SJCRH30 (cell line): Measurements from ENCODE around the gene ZFP64. TPM values are rescaled to one million over a fixed set of nuclear protein-coding genes. Genes with fewer than 3 reads are reported as not detected.
A peak's percentile ranks its signal among the peaks of the same experiment; 100 is the strongest.
"Not testable (repeated sequence)": the region's sequence is repeated elsewhere in the genome, so short reads cannot be mapped to it uniquely, and the experiment has no call there.

Experiments used
- DNase-seq, 2 experiments: peaks; one replicate each; pipeline ENCODE4 v3.0.0-alpha.2; 2015 to 2020
- H3K27ac ChIP-seq: fragments of 250-450 bp; sonication (Bioruptor Pico); 2 replicates; pipeline ENCODE4 v1.5.1; 2020; ENCODE audit warnings: mild to moderate bottlenecking, moderate library complexity
- H3K27me3 ChIP-seq: fragments of 250-450 bp; sonication (Bioruptor Pico); 2 replicates; pipeline ENCODE4 v1.5.1; 2020; ENCODE audit warnings: mild to moderate bottlenecking, moderate library complexity
- H3K36me3 ChIP-seq: fragments of 250-450 bp; sonication (Bioruptor Pico); 2 replicates; pipeline ENCODE4 v1.5.1; 2020; ENCODE audit warnings: mild to moderate bottlenecking, moderate library complexity
- H3K4me1 ChIP-seq: fragments of 250-450 bp; sonication (Bioruptor Pico); 2 replicates; pipeline ENCODE4 v1.5.1; 2020; ENCODE audit warnings: mild to moderate bottlenecking, moderate library complexity
- H3K4me3 ChIP-seq: fragments of 250-450 bp; sonication (Bioruptor Pico); 2 replicates; pipeline ENCODE4 v1.5.1; 2020; ENCODE audit warnings: mild to moderate bottlenecking, moderate library complexity
- H3K9me3 ChIP-seq: fragments of 250-450 bp; sonication (Bioruptor Pico); replicated peaks from 2 replicates; pipeline ENCODE4 v1.5.1; 2020; ENCODE audit warnings: mild to moderate bottlenecking, moderate library complexity
- total RNA-seq: library from RNA; depleted of rRNA; stranded (reverse); fragments of >200 nt; shearing (Covaris generic); gene quantifications from 2 replicates; pipeline ENCODE4 v1.2.3, GENCODE V29; 2014

The ZFP64 gene
- total RNA-seq, 1 experiment from 2014 or later: 9.5 TPM

DNA sequence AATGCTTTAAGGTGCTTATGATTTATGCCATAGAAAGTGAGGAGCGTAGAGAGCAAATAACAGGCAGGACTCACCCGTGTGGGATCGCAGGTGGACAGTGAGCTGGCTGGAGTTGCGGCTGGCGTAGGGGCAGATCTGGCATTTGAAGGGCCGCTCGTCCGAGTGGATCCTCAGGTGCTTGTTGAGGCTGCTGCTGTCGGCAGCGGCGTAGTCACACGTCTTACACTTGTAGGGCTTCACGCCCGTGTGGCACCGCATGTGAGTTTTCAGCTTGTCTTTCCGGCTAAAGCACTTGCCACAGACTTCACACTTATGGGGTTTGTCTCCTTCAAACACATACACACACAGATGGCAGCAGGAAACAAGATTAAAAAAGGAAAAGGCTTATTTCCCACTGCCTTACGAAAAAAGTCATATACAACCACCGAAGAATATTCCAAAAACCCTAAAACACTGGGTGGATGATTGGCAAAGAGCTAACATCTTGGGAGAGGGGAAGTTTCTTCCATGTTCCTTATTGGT lies 31.5 kb downstream of the ZFP64 start:
- DNase-seq: no peak
- H3K9me3 ChIP-seq: no peaks in the 10 kb centered on the region; the same call in 1 of the 2 replicates
- peaks cover 23% of the 10 kb centered on the region for H3K36me3 ChIP-seq
- H3K27ac ChIP-seq: no peak overlapping the region
- no peak overlapping the region for H3K4me3 ChIP-seq
- H3K4me1 ChIP-seq: no peaks in the 10 kb centered on the region
- no peaks in the 10 kb centered on the region for H3K27me3 ChIP-seq

- peaks cover 18% of the 10 kb centered on the region for H3K36me3 ChIP-seq
- no peaks in the 10 kb centered on the region for H3K4me1 ChIP-seq
- H3K27me3 ChIP-seq: no peaks in the 10 kb centered on the region
- no peak overlapping the region for H3K4me3 ChIP-seq
- no peaks in the 10 kb centered on the region; the same call in 1 of the 2 replicates for H3K9me3 ChIP-seq
- no peak for DNase-seq
- no peak overlapping the region for H3K27ac ChIP-seq
Measured at GRCh38 chr20:52154575-52154974, 37.0 kb downstream of the ZFP64 start.

DNA sequence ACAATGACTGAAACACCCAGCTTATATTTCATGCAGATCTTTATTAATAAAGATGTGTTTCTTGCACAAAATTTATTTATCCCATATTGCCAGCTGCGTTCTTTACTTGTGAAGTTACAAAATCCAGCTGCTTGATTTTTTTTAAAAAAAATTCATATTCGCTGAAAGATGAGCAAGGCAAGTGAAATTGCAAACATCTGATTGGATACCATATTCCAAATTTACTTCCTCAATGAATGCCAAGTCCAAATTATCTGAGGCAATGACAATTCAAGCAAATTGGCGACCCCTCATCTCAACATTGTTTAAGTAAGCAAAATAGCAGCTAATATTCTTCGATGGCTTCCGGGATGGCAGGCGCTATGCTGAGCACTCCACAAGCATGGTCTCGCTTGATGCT lies 37.7 kb downstream of the ZFP64 start:
- H3K9me3 ChIP-seq: no peaks in the 10 kb centered on the region; the same call in 1 of the 2 replicates
- H3K27ac ChIP-seq: no peak overlapping the region
- H3K27me3 ChIP-seq: no peaks in the 10 kb centered on the region
- peaks cover 11% of the 10 kb centered on the region for H3K36me3 ChIP-seq
- no peak for DNase-seq
- no peaks in the 10 kb centered on the region for H3K4me1 ChIP-seq
- no peak overlapping the region for H3K4me3 ChIP-seq

- no peak overlapping the region for H3K4me3 ChIP-seq
- no peaks in the 10 kb centered on the region for H3K27me3 ChIP-seq
- DNase-seq: no peak
- H3K4me1 ChIP-seq: no peaks in the 10 kb centered on the region
- H3K27ac ChIP-seq: no peak overlapping the region
- peaks cover 4% of the 10 kb centered on the region; the same call in 1 of the 2 replicates for H3K36me3 ChIP-seq
- no peaks in the 10 kb centered on the region; the same call in 1 of the 2 replicates for H3K9me3 ChIP-seq
Measured at GRCh38 chr20:52152921-52153320, 38.7 kb downstream of the ZFP64 start.

GRCh38 chr20:52152416-52152815 lies 39.2 kb downstream of the ZFP64 start:
- Histone ChIP-seq H3K27ac (no peak overlapping the region), H3K4me3 (no peak overlapping the region), H3K4me1 (no peaks in the 10 kb centered on the region), H3K36me3 (0 out of 2 replicates have a peak, but pooled peaks cover 3% of the 10 kb centered on the region), H3K27me3 (no peaks in the 10 kb centered on the region), H3K9me3 (no peaks in the 10 kb centered on the region; the same call in 1 of the 2 replicates)
- DNase-seq: no peak

- Histone ChIP-seq H3K27ac (no peak overlapping the region), H3K9me3 (no peaks in the 10 kb centered on the region), H3K36me3 (no peaks in the 10 kb centered on the region), H3K4me1 (no peaks in the 10 kb centered on the region), H3K4me3 (no peak overlapping the region), H3K27me3 (no peaks in the 10 kb centered on the region)
- DNase-seq: peak; percentile 30 to 72
Measured at GRCh38 chr20:52150440-52151258, 40.9 kb downstream of the ZFP64 start.

DNA sequence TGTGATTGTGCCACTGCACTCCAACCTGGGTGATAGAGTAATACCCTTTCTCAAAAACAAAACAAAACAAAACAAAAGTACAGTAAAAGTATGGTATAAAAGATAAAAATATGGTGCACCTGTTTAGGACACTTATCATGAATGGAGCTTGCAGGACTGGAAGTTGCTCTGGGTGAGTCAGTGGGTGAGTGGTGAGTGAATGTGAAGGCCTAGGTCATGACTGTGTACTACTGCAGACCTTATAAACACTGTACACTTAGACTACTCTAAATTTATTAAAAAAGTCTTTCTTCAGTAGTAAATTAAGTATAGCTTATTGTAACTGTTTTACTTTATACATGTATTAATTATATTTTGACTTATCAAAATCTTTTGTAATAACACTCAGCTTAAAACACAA lies 46.0 kb downstream of the ZFP64 start:
- Histone ChIP-seq H3K4me3 (no peak overlapping the region), H3K4me1 (no peaks in the 10 kb centered on the region), H3K36me3 (no peaks in the 10 kb centered on the region), H3K27me3 (no peaks in the 10 kb centered on the region), H3K27ac (no peak overlapping the region), H3K9me3 (no peaks in the 10 kb centered on the region)
- no peak for DNase-seq

DNA sequence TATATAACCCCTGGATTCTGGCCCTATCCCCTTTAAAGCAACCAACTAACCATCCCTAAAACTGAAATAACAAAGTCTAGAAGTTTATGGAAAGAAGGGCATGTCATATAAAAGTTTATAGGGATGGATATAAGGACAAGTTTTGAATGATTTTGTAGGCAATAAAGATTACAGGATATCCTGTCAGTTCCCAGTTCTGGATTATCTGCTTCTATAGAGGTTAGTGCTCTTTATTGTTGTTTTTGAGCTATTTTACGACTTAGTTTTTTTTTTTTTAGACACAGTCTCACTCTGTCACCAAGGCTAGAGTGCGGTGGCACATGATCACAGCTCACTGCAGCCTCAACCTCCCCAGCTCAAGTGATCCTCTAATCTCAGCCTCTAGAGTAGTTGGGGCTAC lies 48.3 kb downstream of the ZFP64 start:
- no peak for DNase-seq
- Histone ChIP-seq H3K9me3 (no peaks in the 10 kb centered on the region), H3K4me1 (no peaks in the 10 kb centered on the region), H3K27me3 (no peaks in the 10 kb centered on the region), H3K27ac (no peak overlapping the region), H3K36me3 (no peaks in the 10 kb centered on the region), H3K4me3 (no peak overlapping the region)

DNA sequence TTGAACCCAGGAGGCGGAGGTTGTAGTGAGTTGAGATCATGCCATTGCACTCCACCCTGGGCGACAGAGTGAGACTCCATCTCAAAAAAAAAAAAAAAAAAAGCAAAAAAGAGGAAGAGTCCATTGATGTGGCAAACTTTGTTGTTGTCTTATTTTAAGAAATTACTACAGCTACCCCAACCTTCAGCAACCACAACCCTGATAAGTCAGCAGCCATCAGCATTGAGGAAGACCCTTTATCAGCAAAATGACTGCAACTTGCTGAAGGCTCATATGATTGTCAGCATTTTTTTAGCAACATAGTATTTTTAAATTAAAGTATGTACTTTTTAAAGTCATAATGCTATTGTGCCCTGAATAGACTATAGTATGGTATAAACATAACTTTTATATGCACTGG lies 48.8 kb downstream of the ZFP64 start:
- H3K36me3 ChIP-seq: no peaks in the 10 kb centered on the region
- H3K27ac ChIP-seq: no peak overlapping the region
- H3K9me3 ChIP-seq: no peaks in the 10 kb centered on the region
- H3K4me1 ChIP-seq: no peaks in the 10 kb centered on the region
- H3K4me3 ChIP-seq: no peak overlapping the region
- DNase-seq: no peak
- H3K27me3 ChIP-seq: no peaks in the 10 kb centered on the region

- no peaks in the 10 kb centered on the region for H3K9me3 ChIP-seq
- no peak for DNase-seq
- H3K36me3 ChIP-seq: no peaks in the 10 kb centered on the region
- no peak overlapping the region for H3K27ac ChIP-seq
- H3K4me3 ChIP-seq: no peak overlapping the region
- H3K4me1 ChIP-seq: no peaks in the 10 kb centered on the region
- H3K27me3 ChIP-seq: no peaks in the 10 kb centered on the region
Measured at GRCh38 chr20:52139986-52140385, 51.6 kb downstream of the ZFP64 start.

- DNase-seq: no peak
- no peaks in the 10 kb centered on the region for H3K36me3 ChIP-seq
- no peaks in the 10 kb centered on the region for H3K27me3 ChIP-seq
- no peaks in the 10 kb centered on the region for H3K9me3 ChIP-seq
- H3K4me3 ChIP-seq: no peak overlapping the region
- H3K27ac ChIP-seq: no peak overlapping the region
- no peaks in the 10 kb centered on the region for H3K4me1 ChIP-seq
Measured at GRCh38 chr20:52137850-52138249, 53.7 kb downstream of the ZFP64 start.

DNA sequence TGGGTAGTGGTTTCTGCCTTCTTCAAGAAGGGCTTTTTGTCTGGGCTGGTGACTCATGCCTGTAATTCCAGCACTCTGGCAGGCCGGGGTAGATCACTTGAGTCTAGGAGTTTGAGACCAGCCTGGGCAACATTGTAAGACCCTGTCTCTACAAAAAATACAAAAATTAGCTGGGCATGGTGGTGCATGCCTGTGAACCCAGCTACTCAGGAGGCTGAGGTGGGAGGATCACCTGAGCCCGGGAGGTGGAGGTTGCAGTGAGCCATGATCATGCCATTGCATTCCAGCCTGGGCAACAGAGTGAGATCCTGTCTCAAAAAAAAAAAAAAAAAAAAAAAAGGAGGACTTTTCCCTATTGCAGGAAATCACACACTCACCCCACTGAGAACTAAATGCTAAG lies 57.9 kb downstream of the ZFP64 start:
- not testable (repeated sequence) for H3K4me1 ChIP-seq, H3K9me3 ChIP-seq, DNase-seq, H3K27ac ChIP-seq, H3K4me3 ChIP-seq, H3K36me3 ChIP-seq, H3K27me3 ChIP-seq

DNA sequence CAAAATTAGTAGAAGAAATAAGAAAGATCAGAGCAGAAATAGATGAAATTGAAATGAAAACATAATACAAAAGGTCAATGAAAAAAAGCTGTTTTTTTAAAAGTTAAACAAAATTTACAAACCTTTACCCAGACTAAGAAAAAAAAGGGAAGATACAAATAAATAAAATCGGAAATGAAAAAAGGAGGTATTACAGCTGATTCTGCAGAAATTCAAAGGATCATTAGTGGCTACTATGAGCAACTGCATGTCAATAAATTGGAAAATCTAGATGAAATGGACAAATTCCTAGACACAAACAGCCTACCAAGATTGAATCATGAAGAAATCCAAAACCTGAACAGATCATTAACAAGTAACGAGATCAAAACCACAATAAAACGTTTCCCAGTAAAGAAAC lies 59.2 kb downstream of the ZFP64 start:
- no peak overlapping the region for H3K27ac ChIP-seq
- H3K4me1 ChIP-seq: no peaks in the 10 kb centered on the region
- H3K36me3 ChIP-seq: no peaks in the 10 kb centered on the region
- no peaks in the 10 kb centered on the region for H3K27me3 ChIP-seq
- DNase-seq: no peak
- no peak overlapping the region for H3K4me3 ChIP-seq
- no peaks in the 10 kb centered on the region for H3K9me3 ChIP-seq

DNA sequence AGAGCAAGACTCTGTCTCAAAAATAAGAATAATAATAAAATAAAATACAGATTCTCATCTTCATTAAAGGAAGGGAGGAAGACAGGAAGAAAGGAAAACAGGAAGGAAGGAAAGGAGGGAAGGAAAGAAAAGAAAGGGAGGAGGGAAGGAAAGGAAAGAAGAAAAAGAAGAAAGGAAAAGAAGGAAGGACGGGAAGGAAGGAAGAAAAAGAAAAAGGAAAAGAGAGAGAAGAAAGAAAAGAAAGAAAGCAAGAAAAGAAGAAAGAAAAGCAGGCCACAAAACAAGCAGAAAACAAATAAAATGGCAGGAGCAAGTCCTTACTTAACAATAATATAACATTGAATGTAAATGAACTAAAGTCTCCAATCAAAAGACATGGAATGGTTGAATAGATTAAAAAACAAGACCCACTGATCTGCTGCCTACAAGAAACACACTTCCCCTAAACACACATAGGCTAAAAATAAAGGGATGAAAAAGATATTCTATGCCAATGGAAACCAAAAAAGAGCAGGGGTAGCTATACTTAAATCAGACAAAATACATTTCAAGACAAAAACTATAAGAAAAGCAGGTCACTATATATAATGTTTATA lies 60.4 kb downstream of the ZFP64 start:
- no peaks in the 10 kb centered on the region for H3K27me3 ChIP-seq
- DNase-seq: no peak

DNA sequence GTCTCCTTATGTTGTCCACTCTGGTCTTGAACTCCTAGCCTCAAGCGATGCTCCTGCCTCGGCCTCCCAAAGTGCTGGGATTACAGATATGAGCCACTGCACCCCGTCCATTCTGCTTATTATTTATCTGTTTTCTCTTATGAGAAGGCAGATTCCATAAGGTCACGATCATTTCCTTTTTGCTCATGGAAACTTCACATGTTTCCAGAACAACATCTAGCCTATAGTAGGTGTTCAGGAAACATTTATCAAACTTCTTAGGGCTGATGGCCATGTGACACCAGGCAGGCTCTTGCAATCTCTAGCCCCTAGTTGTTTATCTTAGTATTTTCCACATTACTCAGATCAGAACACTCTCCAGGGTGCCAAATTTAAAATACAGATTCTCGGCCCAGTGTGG lies 61.2 kb downstream of the ZFP64 start:
- Histone ChIP-seq H3K27ac (no peak overlapping the region), H3K36me3 (no peaks in the 10 kb centered on the region), H3K4me3 (no peak overlapping the region), H3K9me3 (no peaks in the 10 kb centered on the region), H3K27me3 (no peaks in the 10 kb centered on the region), H3K4me1 (no peaks in the 10 kb centered on the region)
- DNase-seq: no peak

More for the DNA sequence above, 60.4 kb downstream of the ZFP64 start:
- no peak overlapping the region for H3K4me3 ChIP-seq
- no peak overlapping the region for H3K27ac ChIP-seq
- H3K36me3 ChIP-seq: no peaks in the 10 kb centered on the region
- no peaks in the 10 kb centered on the region for H3K9me3 ChIP-seq
- no peaks in the 10 kb centered on the region for H3K4me1 ChIP-seq
